Vagina (tissue), 2 donors: ENCODE measurements around the gene GAB3. TPM values are rescaled to one million over a fixed set of nuclear protein-coding genes. Genes with fewer than 3 reads are reported as not detected.

ENCODE experiments used
- DNase-seq, 2 donors: peaks; one replicate each; pipeline ENCODE4 v3.0.0-alpha.2; 2017; ENCODE audit errors: extremely low spot score in 2 of 2
- H3K27ac ChIP-seq: fragments of 200-600 bp; sonication (generic); one replicate; pipeline ENCODE4 v1.5.1; 2019
- H3K27me3 ChIP-seq: fragments of 200-600 bp; sonication (generic); one replicate; pipeline ENCODE4 v1.5.1; 2019
- H3K36me3 ChIP-seq, 2 donors: fragments of 200-600 bp; sonication (generic); one replicate each; pipeline ENCODE4 v1.5.1; 2017 to 2019
- H3K4me1 ChIP-seq: fragments of 200-600 bp; sonication (generic); one replicate; pipeline ENCODE4 v1.5.1; 2019
- H3K4me3 ChIP-seq, 2 donors: fragments of 200-600 bp; sonication (generic); 1 replicate in 1 of 2; 2 replicates in 1 of 2; pipeline ENCODE4 v1.5.1; 2016 to 2019
- H3K9me3 ChIP-seq: fragments of 200-600 bp; sonication (generic); one replicate; pipeline ENCODE4 v1.5.1; 2019
- POLR2A ChIP-seq, 2 donors: fragments of 450-650 bp; IDR thresholded peaks; one replicate each; pipeline ENCODE4 v1.6.1; 2017; ENCODE audit warnings: antibody characterized with exemption in 2 of 2, mild to moderate bottlenecking in 2 of 2, moderate library complexity in 2 of 2
- POLR2AphosphoS5 ChIP-seq, 2 donors: sonication (generic); formaldehyde crosslinking; IDR thresholded peaks; one replicate each; pipeline ENCODE4 v1.9.0; 2017; ENCODE audit warnings: antibody characterized with exemption in 2 of 2, mild to moderate bottlenecking in 2 of 2, low read depth in 1 of 2; ENCODE audit not compliant: insufficient read depth in 1 of 2
- intact Hi-C: fragments of 100-400 bp; cut with DNase I; formaldehyde crosslinking; loops from one replicate; pipeline ENCODE4 v1.15.1; 2023
- total RNA-seq: library from RNA; depleted of rRNA; stranded (reverse); fragments of >200 nt; gene quantifications from one replicate; pipeline ENCODE4 v1.2.3, GENCODE V29; 2016
- TF ChIP-seq, protein P1 (sequence below), 3 experiments: fragments of 450-650 bp in 2 of 3; fragments of 200-600 bp in 1 of 3; sonication (generic) in 1 of 3; IDR thresholded peaks; one replicate each; pipeline ENCODE4 v1.5.1; 2017 to 2019; ENCODE audit warnings: antibody characterized with exemption in 3 of 3, mild to moderate bottlenecking in 2 of 3, moderate library complexity in 2 of 3

The GAB3 gene
- total RNA-seq, 1 donor from 2014 or later: 7.6 TPM

DNA sequence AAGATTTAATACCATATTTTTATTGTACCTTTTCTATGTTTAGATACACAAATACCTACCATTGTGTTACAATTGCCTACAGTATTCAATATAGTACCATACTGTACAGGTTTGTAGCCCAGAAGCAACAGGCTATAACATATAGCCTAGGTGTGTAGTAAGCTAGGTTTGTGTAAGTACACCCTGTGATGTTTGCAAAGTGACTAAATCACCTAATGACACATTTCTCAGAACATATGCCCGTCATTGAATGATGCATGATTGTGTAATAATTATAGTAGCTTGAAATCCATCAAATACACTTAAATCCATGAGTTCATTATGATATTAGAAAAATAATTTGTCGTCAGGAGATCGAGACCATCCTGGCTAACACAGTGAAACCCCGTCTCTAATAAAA lies 30.8 kb downstream of the GAB3 start:
- intact Hi-C loops: no loop called here
- Histone ChIP-seq H3K27ac (no peak overlapping the region), H3K4me3 (no peak overlapping the region), H3K9me3 (peaks cover 6% of the 10 kb centered on the region), H3K4me1 (no peaks in the 10 kb centered on the region), H3K36me3 (no peaks in the 10 kb centered on the region), H3K27me3 (no peaks in the 10 kb centered on the region)
- no peak for DNase-seq
- TF ChIP-seq, protein P1, sequence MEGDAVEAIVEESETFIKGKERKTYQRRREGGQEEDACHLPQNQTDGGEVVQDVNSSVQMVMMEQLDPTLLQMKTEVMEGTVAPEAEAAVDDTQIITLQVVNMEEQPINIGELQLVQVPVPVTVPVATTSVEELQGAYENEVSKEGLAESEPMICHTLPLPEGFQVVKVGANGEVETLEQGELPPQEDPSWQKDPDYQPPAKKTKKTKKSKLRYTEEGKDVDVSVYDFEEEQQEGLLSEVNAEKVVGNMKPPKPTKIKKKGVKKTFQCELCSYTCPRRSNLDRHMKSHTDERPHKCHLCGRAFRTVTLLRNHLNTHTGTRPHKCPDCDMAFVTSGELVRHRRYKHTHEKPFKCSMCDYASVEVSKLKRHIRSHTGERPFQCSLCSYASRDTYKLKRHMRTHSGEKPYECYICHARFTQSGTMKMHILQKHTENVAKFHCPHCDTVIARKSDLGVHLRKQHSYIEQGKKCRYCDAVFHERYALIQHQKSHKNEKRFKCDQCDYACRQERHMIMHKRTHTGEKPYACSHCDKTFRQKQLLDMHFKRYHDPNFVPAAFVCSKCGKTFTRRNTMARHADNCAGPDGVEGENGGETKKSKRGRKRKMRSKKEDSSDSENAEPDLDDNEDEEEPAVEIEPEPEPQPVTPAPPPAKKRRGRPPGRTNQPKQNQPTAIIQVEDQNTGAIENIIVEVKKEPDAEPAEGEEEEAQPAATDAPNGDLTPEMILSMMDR (IDR thresholded peaks at IDR 0.05): no peak
- no peak for TF ChIP-seq POLR2AphosphoS5 (IDR thresholded peaks at IDR 0.05; ENCODE audit: insufficient read depth in 1 of 2, low read depth in 1 of 2)
- TF ChIP-seq POLR2A (IDR thresholded peaks at IDR 0.05): no peak

DNA sequence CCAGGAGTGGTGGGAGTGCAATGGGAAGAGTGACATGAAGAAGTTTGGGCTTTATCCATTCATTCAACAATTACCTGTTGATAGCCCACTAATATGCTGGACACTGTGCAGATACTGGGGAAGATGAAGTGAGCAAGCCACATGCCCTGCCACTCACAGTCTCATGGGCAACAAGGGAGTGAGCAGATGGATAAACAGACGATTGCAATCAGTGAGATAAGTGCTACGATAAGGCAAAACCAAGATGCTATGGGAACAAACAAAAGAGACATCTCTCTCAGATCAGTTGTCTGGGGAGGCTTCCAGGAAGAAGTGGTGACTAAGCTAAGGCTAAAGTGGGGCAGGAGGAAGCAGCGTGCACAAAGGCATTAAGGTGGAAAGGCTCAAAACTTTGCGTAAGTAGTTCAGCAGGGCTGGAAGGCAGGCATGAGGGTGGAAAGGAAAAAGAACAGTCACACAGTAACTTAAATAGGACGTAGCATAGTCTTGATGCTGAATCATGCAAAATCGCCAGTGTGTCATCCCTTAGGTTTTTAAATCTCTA lies 31.7 kb downstream of the GAB3 start:
- intact Hi-C loops: no loop called here
- no peaks in the 10 kb centered on the region for H3K36me3 ChIP-seq
- H3K4me1 ChIP-seq: no peaks in the 10 kb centered on the region
- H3K27me3 ChIP-seq: no peaks in the 10 kb centered on the region
- H3K27ac ChIP-seq: no peak overlapping the region
- TF ChIP-seq POLR2AphosphoS5 (IDR thresholded peaks at IDR 0.05; ENCODE audit: insufficient read depth in 1 of 2, low read depth in 1 of 2) (no peak), POLR2A (IDR thresholded peaks at IDR 0.05) (no peak)
- TF ChIP-seq, protein P1 (IDR thresholded peaks at IDR 0.05): no peak
- no peak for DNase-seq
- peaks cover 6% of the 10 kb centered on the region for H3K9me3 ChIP-seq
- no peak overlapping the region for H3K4me3 ChIP-seq

DNA sequence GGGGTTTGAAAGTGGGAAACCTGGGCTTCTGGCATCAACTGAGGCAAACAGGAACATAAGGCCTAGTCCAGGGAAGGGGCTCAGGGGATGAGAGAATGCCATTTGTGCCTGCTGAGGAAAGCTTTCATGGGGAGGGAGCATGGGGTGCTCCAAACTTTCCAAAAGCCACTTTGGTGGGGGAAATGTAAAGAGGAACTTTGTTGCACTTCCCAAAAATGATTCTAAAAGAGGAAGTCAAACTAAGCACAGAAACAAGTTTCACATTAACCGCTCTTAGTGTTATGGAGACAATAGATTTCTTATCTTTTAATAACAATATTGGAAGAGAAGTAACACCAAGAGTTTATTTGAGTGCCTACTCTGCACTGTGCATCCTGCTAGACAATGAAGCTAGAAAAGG lies 32.3 kb downstream of the GAB3 start:
- Histone ChIP-seq H3K27me3 (no peaks in the 10 kb centered on the region), H3K9me3 (peaks cover 6% of the 10 kb centered on the region), H3K4me3 (no peak overlapping the region), H3K27ac (no peak overlapping the region), H3K36me3 (no peaks in the 10 kb centered on the region), H3K4me1 (no peaks in the 10 kb centered on the region)
- DNase-seq: no peak
- TF ChIP-seq POLR2A (IDR thresholded peaks at IDR 0.05): no peak
- TF ChIP-seq, protein P1 (IDR thresholded peaks at IDR 0.05): no peak
- no peak for TF ChIP-seq POLR2AphosphoS5 (IDR thresholded peaks at IDR 0.05; ENCODE audit: insufficient read depth in 1 of 2, low read depth in 1 of 2)
- intact Hi-C loops: no loop called here

DNA sequence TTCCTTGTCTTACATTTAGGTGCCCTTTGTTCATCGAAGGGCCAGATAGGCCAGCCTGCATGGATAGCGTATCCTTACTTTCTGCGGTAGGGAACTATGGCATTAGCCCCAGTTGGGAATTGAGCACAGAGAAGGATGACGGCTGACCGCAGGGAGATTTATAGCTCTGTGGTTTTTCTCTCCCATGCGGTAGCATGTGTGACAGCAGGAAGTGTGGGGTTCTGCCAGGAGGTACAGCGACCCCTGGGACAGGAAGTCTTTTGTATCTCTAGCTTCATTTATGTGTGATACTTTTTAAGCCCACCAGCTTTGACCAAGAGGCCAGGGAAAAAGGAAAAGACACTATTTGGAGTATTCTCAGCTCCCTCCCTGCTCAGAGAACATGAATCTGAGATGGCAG lies 33.1 kb downstream of the GAB3 start:
- DNase-seq: no peak
- H3K27ac ChIP-seq: no peak overlapping the region
- intact Hi-C loops: no loop called here

DNA sequence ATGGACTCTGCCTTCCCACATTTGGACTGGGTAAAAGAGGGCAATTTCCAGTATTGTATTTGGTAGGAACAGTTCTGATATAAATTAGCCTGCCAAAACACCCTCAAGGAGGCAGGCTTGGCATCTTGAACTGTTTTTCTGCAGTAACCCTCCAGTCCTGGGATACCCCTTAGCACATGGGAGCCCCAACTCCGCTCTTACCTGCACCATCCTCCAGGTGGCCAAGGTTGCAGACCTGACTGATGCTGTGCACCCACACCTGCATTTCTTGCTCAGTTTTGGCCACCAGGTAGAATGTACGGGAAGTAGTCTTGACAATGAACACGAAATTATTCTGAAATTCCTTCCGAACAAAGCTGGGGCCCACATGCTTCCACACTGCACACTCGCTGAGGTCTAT lies 35.1 kb downstream of the GAB3 start:
- no peaks in the 10 kb centered on the region for H3K36me3 ChIP-seq
- TF ChIP-seq POLR2A (IDR thresholded peaks at IDR 0.05): no peak
- TF ChIP-seq, protein P1 (IDR thresholded peaks at IDR 0.05): no peak
- TF ChIP-seq POLR2AphosphoS5 (IDR thresholded peaks at IDR 0.05; ENCODE audit: insufficient read depth in 1 of 2, low read depth in 1 of 2): no peak
- no peak overlapping the region for H3K27ac ChIP-seq
- no peak for DNase-seq
- H3K4me3 ChIP-seq: no peak overlapping the region
- intact Hi-C loops: no loop called here
- no peaks in the 10 kb centered on the region for H3K4me1 ChIP-seq
- H3K9me3 ChIP-seq: peaks cover under 1% of the 10 kb centered on the region
- no peaks in the 10 kb centered on the region for H3K27me3 ChIP-seq

More for the DNA sequence above, 33.1 kb downstream of the GAB3 start:
- Histone ChIP-seq H3K4me3 (no peak overlapping the region), H3K4me1 (no peaks in the 10 kb centered on the region), H3K27me3 (no peaks in the 10 kb centered on the region), H3K36me3 (no peaks in the 10 kb centered on the region), H3K9me3 (peaks cover 6% of the 10 kb centered on the region)
- TF ChIP-seq POLR2AphosphoS5 (IDR thresholded peaks at IDR 0.05; ENCODE audit: insufficient read depth in 1 of 2, low read depth in 1 of 2) (no peak), POLR2A (IDR thresholded peaks at IDR 0.05) (no peak)
- TF ChIP-seq, protein P1 (IDR thresholded peaks at IDR 0.05): no peak
